Natural killer cell (primary cell): Measurements from ENCODE around the gene APC. TPM values are rescaled to one million over a fixed set of nuclear protein-coding genes. Genes with fewer than 3 reads are reported as not detected.
A peak's percentile ranks its signal among the peaks of the same experiment; 100 is the strongest.

Experiments
- ATAC-seq, 3 donors: fragments of 150-1000 bp in 2 of 3; fragments of 200-7000 bp in 1 of 3; cut with Tn5 transposase; 1 replicate in 1 of 3; 2 replicates in 2 of 3; pipeline ENCODE4 v1.10.0; 2021; ENCODE audit warnings: mild to moderate bottlenecking in 2 of 3, moderate library complexity in 2 of 3
- DNase-seq, 2 donors: peaks; one replicate each; pipeline versions ENCODE4 v3.0.0 to v3.0.0-alpha.2; 2013 to 2021; ENCODE audit warnings: mixed read lengths in 1 of 2
- H3K27ac ChIP-seq: one replicate; pipeline ENCODE4 v1.5.1; 2013; ENCODE audit warnings: mild to moderate bottlenecking, low read length
- H3K27me3 ChIP-seq: one replicate; pipeline ENCODE4 v1.6.1; 2013; ENCODE audit warnings: low read length; ENCODE audit not compliant: control insufficient read depth, insufficient read depth
- H3K36me3 ChIP-seq: one replicate; pipeline ENCODE4 v1.6.1; 2013; ENCODE audit warnings: low read length; ENCODE audit not compliant: control insufficient read depth, insufficient read depth
- H3K4me1 ChIP-seq: one replicate; pipeline ENCODE4 v1.6.1; 2013; ENCODE audit warnings: low read length; ENCODE audit not compliant: control insufficient read depth, insufficient read depth
- H3K4me3 ChIP-seq: one replicate; pipeline ENCODE4 v1.5.1; 2013; ENCODE audit warnings: low read length
- H3K9me3 ChIP-seq: one replicate; pipeline ENCODE4 v1.6.1; 2013; ENCODE audit warnings: low read length; ENCODE audit not compliant: control insufficient read depth, insufficient read depth
- H3K27ac Mint-ChIP-seq, 2 donors: one replicate each; pipeline ENCODE4 v1.8.0; 2022; ENCODE audit warnings: mild to moderate bottlenecking in 2 of 2, mixed read lengths in 2 of 2, moderate library complexity in 1 of 2
- H3K27me3 Mint-ChIP-seq, 2 donors: one replicate each; pipeline ENCODE4 v1.8.0; 2022; ENCODE audit warnings: low read depth in 2 of 2, mixed read lengths in 2 of 2
- H3K36me3 Mint-ChIP-seq: one replicate; pipeline ENCODE4 v1.8.0; 2022; ENCODE audit warnings: mixed read lengths
- H3K4me1 Mint-ChIP-seq, 2 donors: one replicate each; pipeline ENCODE4 v1.8.0; 2022; ENCODE audit warnings: mixed read lengths in 2 of 2
- H3K4me3 Mint-ChIP-seq: one replicate; pipeline ENCODE4 v1.8.0; 2022; ENCODE audit warnings: mild to moderate bottlenecking, moderate library complexity, mixed read lengths
- H3K9me3 Mint-ChIP-seq, 2 donors: one replicate each; pipeline ENCODE4 v1.8.0; 2022; ENCODE audit warnings: mixed read lengths in 2 of 2
- WGBS: methylation state at CpG from one replicate; pipeline ENCODE4 v1.1.7; 2013; ENCODE audit warnings: missing lambda C conversion rate; ENCODE audit not compliant: insufficient coverage; 5-methylcytosine and 5-hydroxymethylcytosine counted together
- intact Hi-C: fragments of 100-400 bp; cut with micrococcal nuclease; formaldehyde crosslinking; loops from one replicate; pipeline ENCODE4 v1.14.2; 2022
- total RNA-seq, 4 donors: library from RNA; stranded (reverse); fragments of 120-200 nt in 1 of 4; gene quantifications; one replicate each; pipeline versions ENCODE4 v1.2.3 to v1.2.4, GENCODE V29; 2013 to 2022
- TF ChIP-seq, protein P1 (sequence below): fragments of 200-600 bp; IDR thresholded peaks from one replicate; pipeline ENCODE4 v1.8.0; 2022; ENCODE audit warnings: antibody characterized with exemption

APC gene
- total RNA-seq, 3 donors from 2014 or later (not counting 1 experiment from before 2014, with no cell fraction given), result 40.1 to 52.3 (median 49.0) TPM

DNA sequence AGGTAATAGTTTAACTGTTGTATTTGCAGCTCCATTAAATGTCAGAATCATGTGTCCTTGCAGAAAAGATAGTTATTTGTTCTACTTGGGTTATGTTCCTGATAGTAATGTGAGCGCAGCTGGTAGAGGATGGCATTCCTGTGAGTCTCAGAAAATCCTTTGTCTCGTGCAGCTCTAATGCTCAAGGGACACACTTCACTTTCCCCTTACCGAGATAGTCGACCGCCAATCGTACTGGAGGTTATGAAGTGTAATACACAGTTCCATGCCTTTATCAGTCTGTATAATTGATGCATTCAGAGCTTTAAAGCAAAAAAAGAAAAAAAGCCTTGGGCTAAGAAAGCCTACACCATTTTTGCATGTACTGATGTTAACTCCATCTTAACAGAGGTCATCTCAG, 63.2 kb downstream of the APC start:
- Mint-ChIP-seq H3K9me3 (no peaks in the 10 kb centered on the region), H3K36me3 (peaks cover 18% of the 10 kb centered on the region), H3K27ac (no peak overlapping the region), H3K27me3 (no peaks in the 10 kb centered on the region), H3K4me3 (no peak overlapping the region), H3K4me1 (peaks cover 5 to 16% of the 10 kb centered on the region in 2 donors)
- H3K27me3 ChIP-seq, result no peaks in the 10 kb centered on the region
- no peak for DNase-seq
- intact Hi-C loops, result no loop called here
- no peak overlapping the region for H3K27ac ChIP-seq
- ATAC-seq, result no peak
- H3K4me1 ChIP-seq, result no peaks in the 10 kb centered on the region
- TF ChIP-seq, protein P1, sequence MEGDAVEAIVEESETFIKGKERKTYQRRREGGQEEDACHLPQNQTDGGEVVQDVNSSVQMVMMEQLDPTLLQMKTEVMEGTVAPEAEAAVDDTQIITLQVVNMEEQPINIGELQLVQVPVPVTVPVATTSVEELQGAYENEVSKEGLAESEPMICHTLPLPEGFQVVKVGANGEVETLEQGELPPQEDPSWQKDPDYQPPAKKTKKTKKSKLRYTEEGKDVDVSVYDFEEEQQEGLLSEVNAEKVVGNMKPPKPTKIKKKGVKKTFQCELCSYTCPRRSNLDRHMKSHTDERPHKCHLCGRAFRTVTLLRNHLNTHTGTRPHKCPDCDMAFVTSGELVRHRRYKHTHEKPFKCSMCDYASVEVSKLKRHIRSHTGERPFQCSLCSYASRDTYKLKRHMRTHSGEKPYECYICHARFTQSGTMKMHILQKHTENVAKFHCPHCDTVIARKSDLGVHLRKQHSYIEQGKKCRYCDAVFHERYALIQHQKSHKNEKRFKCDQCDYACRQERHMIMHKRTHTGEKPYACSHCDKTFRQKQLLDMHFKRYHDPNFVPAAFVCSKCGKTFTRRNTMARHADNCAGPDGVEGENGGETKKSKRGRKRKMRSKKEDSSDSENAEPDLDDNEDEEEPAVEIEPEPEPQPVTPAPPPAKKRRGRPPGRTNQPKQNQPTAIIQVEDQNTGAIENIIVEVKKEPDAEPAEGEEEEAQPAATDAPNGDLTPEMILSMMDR, result no peak
- peaks cover 24% of the 10 kb centered on the region for H3K36me3 ChIP-seq
- H3K9me3 ChIP-seq, result no peaks in the 10 kb centered on the region
- no peak overlapping the region for H3K4me3 ChIP-seq
- 96% methylated on average over 5 of the region's 6 CpGs for WGBS

DNA sequence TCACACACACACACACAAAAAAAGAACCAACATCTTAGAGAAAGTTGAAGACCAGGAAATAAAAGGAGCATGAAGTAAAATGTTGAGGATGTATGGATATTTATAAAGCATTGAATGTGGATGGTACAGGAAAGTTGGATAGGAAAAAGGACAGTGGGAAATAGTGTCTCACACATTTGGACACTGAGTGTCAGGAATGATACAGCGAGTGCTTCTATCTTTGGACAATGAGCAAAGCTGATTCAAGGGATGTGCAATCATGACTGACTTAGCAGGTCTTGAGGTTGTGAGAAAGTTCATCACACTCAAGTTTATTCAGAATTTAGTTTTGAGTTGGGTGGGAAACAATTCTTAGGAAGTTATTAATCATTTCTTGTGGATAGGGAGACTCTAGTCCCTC, 73.3 kb downstream of the APC start:
- intact Hi-C loops, result no loop called here

DNA sequence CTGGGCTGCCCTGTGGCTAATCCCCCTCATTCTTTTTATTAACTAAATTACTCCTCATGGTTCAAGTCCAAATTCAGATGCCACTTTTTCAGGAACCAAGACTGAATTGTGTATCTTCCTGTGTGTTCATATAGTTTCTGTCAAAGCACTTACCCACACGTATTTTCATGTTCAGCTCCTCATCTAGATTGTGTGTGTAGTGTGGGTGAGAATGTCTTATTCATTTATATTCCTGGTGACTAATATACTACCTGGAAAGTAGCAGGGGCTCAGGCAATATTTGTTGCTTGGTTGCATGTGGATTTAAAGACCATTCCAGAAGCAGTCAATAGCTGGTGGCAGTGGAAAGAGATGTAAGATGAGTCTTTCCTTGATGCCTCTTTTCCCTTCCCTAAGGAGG, 74.9 kb downstream of the APC start:
- peak overlapping the region in 1 of 2 donors; percentile 7 for H3K27ac Mint-ChIP-seq
- Histone ChIP-seq H3K4me1 (no peaks in the 10 kb centered on the region), H3K9me3 (no peaks in the 10 kb centered on the region), H3K27ac (no peak overlapping the region), H3K4me3 (no peak overlapping the region), H3K27me3 (no peaks in the 10 kb centered on the region), H3K36me3 (peaks cover 17% of the 10 kb centered on the region)
- TF ChIP-seq, protein P1, result no peak
- DNase-seq (no peak), ATAC-seq (no peak)
- H3K36me3 Mint-ChIP-seq, result no peaks in the 10 kb centered on the region
- H3K4me3 Mint-ChIP-seq, result no peak overlapping the region
- H3K9me3 Mint-ChIP-seq, result no peaks in the 10 kb centered on the region
- WGBS, result no CpG with 5 or more reads among the region's 1 CpG
- H3K27me3 Mint-ChIP-seq, result no peaks in the 10 kb centered on the region
- H3K4me1 Mint-ChIP-seq, result no peaks in the 10 kb centered on the region
- intact Hi-C loops, result no loop called here

More for the DNA sequence above, 73.3 kb downstream of the APC start:
- ATAC-seq, result no peak
- Mint-ChIP-seq H3K4me3 (no peak overlapping the region), H3K27me3 (no peaks in the 10 kb centered on the region), H3K36me3 (peaks cover 2% of the 10 kb centered on the region), H3K4me1 (peaks cover 0 to 2% of the 10 kb centered on the region in 2 donors), H3K9me3 (no peaks in the 10 kb centered on the region), H3K27ac (no peak overlapping the region)
- Histone ChIP-seq H3K4me3 (no peak overlapping the region), H3K27ac (no peak overlapping the region), H3K9me3 (no peaks in the 10 kb centered on the region), H3K4me1 (no peaks in the 10 kb centered on the region), H3K27me3 (no peaks in the 10 kb centered on the region), H3K36me3 (peaks cover 14% of the 10 kb centered on the region)
- TF ChIP-seq, protein P1, result no peak
- 96% methylated on average over 1 of the region's 1 CpG for WGBS
- no peak for DNase-seq

DNA sequence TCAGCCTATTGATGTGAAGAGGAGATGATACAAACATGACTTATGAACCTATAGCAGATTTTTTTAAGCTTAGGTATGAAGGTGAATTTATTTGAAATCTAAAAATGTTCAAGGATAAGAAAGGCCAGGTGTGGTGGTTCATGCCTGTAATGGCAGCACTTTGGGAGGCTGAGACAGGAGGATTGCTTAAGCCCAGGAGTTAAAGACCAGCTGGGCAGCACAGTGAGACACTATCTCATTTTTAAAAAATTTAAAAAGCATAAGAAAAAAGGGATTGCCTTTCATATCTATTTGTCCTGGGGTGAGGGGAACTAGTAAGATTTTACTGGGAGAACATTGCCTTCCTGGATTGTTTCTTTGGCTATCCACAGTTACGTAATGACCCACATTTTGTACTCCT, 82.6 kb downstream of the APC start:
- Histone ChIP-seq H3K4me1 (no peaks in the 10 kb centered on the region), H3K4me3 (no peak overlapping the region), H3K9me3 (no peaks in the 10 kb centered on the region), H3K27ac (no peak overlapping the region), H3K36me3 (peaks cover 46% of the 10 kb centered on the region), H3K27me3 (no peaks in the 10 kb centered on the region)
- no peaks in the 10 kb centered on the region for H3K27me3 Mint-ChIP-seq
- no peak for ATAC-seq
- TF ChIP-seq, protein P1, result no peak
- no peak overlapping the region for H3K4me3 Mint-ChIP-seq
- H3K9me3 Mint-ChIP-seq, result no peaks in the 10 kb centered on the region
- no CpG with 5 or more reads among the region's 1 CpG for WGBS
- intact Hi-C loops, result no loop called here
- H3K36me3 Mint-ChIP-seq, result peaks cover 9% of the 10 kb centered on the region
- no peaks in the 10 kb centered on the region for H3K4me1 Mint-ChIP-seq
- no peak for DNase-seq
- no peak overlapping the region for H3K27ac Mint-ChIP-seq
